HepG2 (cell line): Measurements from ENCODE around the gene OVOL3. TPM values are rescaled to one million over a fixed set of nuclear protein-coding genes. Genes with fewer than 3 reads are reported as not detected.

Source experiments
- ATAC-seq: fragments of 200-7000 bp; cut with Tn5 transposase; 3 replicates; pipeline ENCODE4 v1.9.1; 2020; ENCODE audit warnings: mild to moderate bottlenecking, moderate library complexity
- BruUV-seq: library from RNA; stranded (reverse); fragments of 400-500 nt; replicated peaks from 2 replicates; lab custom pipeline; 2021; lab: Mats Ljungman, UMichigan
- CTCF ChIA-PET: fragments of 300-600 bp; formaldehyde crosslinking; extraction: SDS; loops from one replicate; lab custom pipeline; 2021; ENCODE audit warnings: low total read pairs, inconsistent platforms, low intra/inter-chr PET ratio; lab: Yijun Ruan, JAX
- POLR2A ChIA-PET: fragments of 350-600 bp; sonication (Branson Sonifier 250); formaldehyde crosslinking; loops from one replicate; lab custom pipeline; 2020; ENCODE audit warnings: antibody characterized with exemption, inconsistent platforms; lab: Yijun Ruan, JAX
- DNase-seq: peaks from one replicate; pipeline ENCODE4 v3.0.0-alpha.2; 2015; ENCODE audit warnings: low spot score
- FAIRE-seq: peaks from 3 replicates; lab custom pipeline; 2011; peaks lifted over from hg19 to GRCh38; lab: Jason Lieb, UNC
- H2AFZ ChIP-seq: one replicate; pipeline ENCODE4 v1.6.1; 2011; ENCODE audit warnings: low read length, inconsistent platforms
- H3K27ac ChIP-seq: fragments of 300-600 bp; 3 replicates; pipeline ENCODE4 v1.8.0; 2011; ENCODE audit warnings: mixed run types, mild to moderate bottlenecking, mixed read lengths, low read length, inconsistent platforms; ENCODE audit not compliant: insufficient read depth; ENCODE audit errors: extremely low read length
- H3K27me3 ChIP-seq, 2 experiments: fragments of 200-600 bp in 1 of 2; 2 replicates in 1 of 2; 3 replicates in 1 of 2; pipeline versions ENCODE4 v1.6.0 to v1.8.0; 2011; ENCODE audit warnings: low read length in 2 of 2, mild to moderate bottlenecking in 2 of 2, moderate library complexity in 2 of 2, inconsistent platforms in 1 of 2; ENCODE audit not compliant: insufficient read depth in 2 of 2, control insufficient read depth in 1 of 2
- H3K36me3 ChIP-seq, 2 experiments: fragments of 200-600 bp in 1 of 2; replicated peaks in 1 of 2; 2 replicates in 1 of 2; 3 replicates in 1 of 2; pipeline versions ENCODE4 v1.5.1 to v1.8.0; 2011; ENCODE audit warnings: low read length in 2 of 2, inconsistent platforms in 1 of 2; ENCODE audit not compliant: insufficient read depth in 2 of 2, control insufficient read depth in 1 of 2
- H3K4me1 ChIP-seq: 2 replicates; pipeline ENCODE4 v1.5.1; 2012; ENCODE audit warnings: low read length, inconsistent platforms; ENCODE audit not compliant: insufficient read depth
- H3K4me2 ChIP-seq: 2 replicates; pipeline ENCODE4 v1.6.0; 2011; ENCODE audit warnings: low read depth, low read length, inconsistent platforms
- H3K4me3 ChIP-seq, 3 experiments: fragments of 200-600 bp in 1 of 3; sonication (generic), shearing (Covaris generic) in 1 of 3; replicated peaks in 1 of 3; 2 replicates each; pipeline ENCODE4 v1.5.1; 2011 to 2016; ENCODE audit warnings: low read length in 3 of 3, inconsistent platforms in 2 of 3, low read depth in 2 of 3, mild to moderate bottlenecking in 2 of 3, control low read depth in 1 of 3, mixed read lengths in 1 of 3; ENCODE audit not compliant: insufficient read depth in 1 of 3
- H3K79me2 ChIP-seq: one replicate; pipeline ENCODE4 v1.6.1; 2011; ENCODE audit warnings: low read length, inconsistent platforms; ENCODE audit not compliant: insufficient read depth
- H3K9ac ChIP-seq: 2 replicates; pipeline ENCODE4 v1.6.0; 2011; ENCODE audit warnings: mild to moderate bottlenecking, low read depth, low read length, inconsistent platforms; ENCODE audit not compliant: insufficient read depth
- H3K9me3 ChIP-seq: 2 replicates; pipeline ENCODE4 v1.5.1; 2012; ENCODE audit warnings: mild to moderate bottlenecking, low read length
- H4K20me1 ChIP-seq: 2 replicates; pipeline ENCODE4 v1.6.0; 2011; ENCODE audit warnings: inconsistent platforms, mild to moderate bottlenecking, low read length, moderate library complexity; ENCODE audit not compliant: insufficient read depth
- CCDC6 ChIP-seq: sonication (generic); formaldehyde crosslinking; IDR thresholded peaks from 2 replicates; pipeline ENCODE4 v1.8.1; 2022; ENCODE audit warnings: mild to moderate bottlenecking, missing genetic modification reagents, moderate library complexity
- HOXD1 ChIP-seq: sonication (generic); formaldehyde crosslinking; IDR thresholded peaks from 2 replicates; pipeline ENCODE4 v1.5.0; 2020; ENCODE audit warnings: missing genetic modification reagents
- TAF1 ChIP-seq: sonication (generic); formaldehyde crosslinking; IDR thresholded peaks from 2 replicates; pipeline ENCODE4 v1.4.0; 2020; ENCODE audit warnings: missing genetic modification reagents
- ZBTB26 ChIP-seq: IDR thresholded peaks from 2 replicates; pipeline ENCODE4 v1.6.1; 2016; ENCODE audit warnings: missing compliant biosample characterization, missing genetic modification reagents, borderline replicate concordance
- ZSCAN22 ChIP-seq: sonication (generic); formaldehyde crosslinking; IDR thresholded peaks from 2 replicates; pipeline ENCODE4 v1.4.0; 2020; ENCODE audit warnings: mild to moderate bottlenecking, missing genetic modification reagents
- ZSCAN31 ChIP-seq: sonication (generic); formaldehyde crosslinking; IDR thresholded peaks from 2 replicates; pipeline ENCODE4 v1.5.0; 2020; ENCODE audit warnings: low read depth, mild to moderate bottlenecking, missing genetic modification reagents
- WGBS: methylation state at CpG from one replicate; pipeline ENCODE4 v1.1.6; 2017; ENCODE audit warnings: low lambda C conversion rate; 5-methylcytosine and 5-hydroxymethylcytosine counted together
- in situ Hi-C: cut with HindIII; loops from 2 replicates; pipeline ENCODE4 v1.10.0; 2017; ENCODE audit warnings: low pct_unique_long_range_greater_than_20kb; ENCODE audit not compliant: extremely low pct_ligation_motif_present
- intact Hi-C: fragments of 100-400 bp; cut with micrococcal nuclease; formaldehyde crosslinking; loops from one replicate; pipeline ENCODE4 v1.10.0; 2022; ENCODE audit not compliant: unreplicated experiment
- polyA plus RNA-seq, 8 experiments: library from polyadenylated mRNA; depleted of rRNA in 3 of 8; stranded (reverse) in 7 of 8; unstranded in 1 of 8; fragments of >200 nt; fragmentation: Illumina TruSeq in 4 of 8; extraction: Trizol in 4 of 8; gene quantifications; 2 replicates each; pipeline versions ENCODE4 v1.2.1 to v1.2.3, GENCODE V29; 2011 to 2016; ENCODE audit warnings: low read depth in 4 of 8, missing spikeins in 1 of 8, mixed read lengths in 1 of 8; ENCODE audit not compliant: insufficient read depth in 1 of 8
- total RNA-seq, 5 experiments: library from RNA; depleted of rRNA; stranded (reverse); fragments of >200 nt; fragmentation: Illumina TruSeq; extraction: Trizol; gene quantifications; 2 replicates each; pipeline ENCODE4 v1.2.3, GENCODE V29; 2016; ENCODE audit warnings: low read depth in 1 of 5

The OVOL3 gene
- total and polyA plus RNA-seq, 2 of the 13 experiments (the other 11 are each of a cell fraction or from before 2014, with no cell fraction given): not detected

GRCh38 chr19:36160821-36161596 is 50.1 kb downstream of the OVOL3 start:
- H3K27me3 ChIP-seq: no peaks in the 10 kb centered on the region
- ATAC-seq: no peak
- BruUV-seq: no TSS peak
- TF ChIP-seq TAF1 (CRISPR knock-in tag) (no peak), ZSCAN22 (CRISPR knock-in tag) (no peak), HOXD1 (CRISPR knock-in tag) (no peak), CCDC6 (CRISPR knock-in tag) (no peak), ZSCAN31 (CRISPR knock-in tag) (no peak), ZBTB26 (no peak)
- ChIA-PET CTCF (no interaction called here), POLR2A (no interaction called here)
- H3K4me2 ChIP-seq: no peak overlapping the region
- no peaks in the 10 kb centered on the region for H3K4me1 ChIP-seq
- no peak overlapping the region for H3K9ac ChIP-seq
- H3K36me3 ChIP-seq: no peaks in the 10 kb centered on the region
- no peaks in the 10 kb centered on the region for H3K79me2 ChIP-seq
- H3K4me3 ChIP-seq: no peak overlapping the region
- DNase-seq: no peak
- H3K9me3 ChIP-seq: no peaks in the 10 kb centered on the region
- H4K20me1 ChIP-seq: no peaks in the 10 kb centered on the region
- no peak overlapping the region for H2AFZ ChIP-seq
- WGBS: 99% methylated on average over 7 of the region's 7 CpGs
- H3K27ac ChIP-seq: no peak overlapping the region
- in situ Hi-C loops: no loop called here
- no peak for FAIRE-seq
- intact Hi-C loops: no loop called here

Other genes starting within 250 kb of the OVOL3 start
- 2.3 and 2.9 TPM in 2 replicates for gene APLP1, start 242.6 kb upstream of the OVOL3 start, total RNA-seq (2016; rRNA removed; fragmentation: Illumina TruSeq; extraction: Trizol)
- 2.0 and 3.1 TPM in 2 replicates for gene APLP1, start 242.6 kb upstream of the OVOL3 start, polyA plus RNA-seq (2011; rRNA removed)
- 0.38 and 2.1 TPM in 2 replicates for gene NFKBID, start 210.6 kb upstream of the OVOL3 start, total RNA-seq (2016; rRNA removed; fragmentation: Illumina TruSeq; extraction: Trizol)
- 1.6 and 2.3 TPM in 2 replicates for gene NFKBID, start 210.6 kb upstream of the OVOL3 start, polyA plus RNA-seq (2011; rRNA removed)
- gene HCST, start 208.6 kb upstream of the OVOL3 start, total RNA-seq (2016; rRNA removed; fragmentation: Illumina TruSeq; extraction: Trizol): 0.24 TPM in 1 of 2 replicates, not detected in the other
- 1.2 and 2.3 TPM in 2 replicates for gene HCST, start 208.6 kb upstream of the OVOL3 start, polyA plus RNA-seq (2011; rRNA removed)
- not detected in 2 replicates for gene TYROBP, start 202.8 kb upstream of the OVOL3 start, total RNA-seq (2016; rRNA removed; fragmentation: Illumina TruSeq; extraction: Trizol)
- gene TYROBP, start 202.8 kb upstream of the OVOL3 start, polyA plus RNA-seq (2011; rRNA removed): 0.20 TPM in 1 of 2 replicates, not detected in the other
- gene LRFN3, start 174.8 kb upstream of the OVOL3 start, total RNA-seq (2016; rRNA removed; fragmentation: Illumina TruSeq; extraction: Trizol): 1.1 and 1.6 TPM in 2 replicates
- gene LRFN3, start 174.8 kb upstream of the OVOL3 start, polyA plus RNA-seq (2011; rRNA removed): 0.74 and 0.91 TPM in 2 replicates
- 21.0 and 22.8 TPM in 2 replicates for gene SDHAF1, start 116.0 kb upstream of the OVOL3 start, total RNA-seq (2016; rRNA removed; fragmentation: Illumina TruSeq; extraction: Trizol)
- 17.8 and 18.7 TPM in 2 replicates for gene SDHAF1, start 116.0 kb upstream of the OVOL3 start, polyA plus RNA-seq (2011; rRNA removed)
- gene SYNE4, start 102.3 kb upstream of the OVOL3 start, total RNA-seq (2016; rRNA removed; fragmentation: Illumina TruSeq; extraction: Trizol): 20.7 and 23.0 TPM in 2 replicates
- gene SYNE4, start 102.3 kb upstream of the OVOL3 start, polyA plus RNA-seq (2011; rRNA removed): 13.7 and 19.9 TPM in 2 replicates
- 6.9 and 13.7 TPM in 2 replicates for gene ALKBH6, start 96.9 kb upstream of the OVOL3 start, total RNA-seq (2016; rRNA removed; fragmentation: Illumina TruSeq; extraction: Trizol)
- gene ALKBH6, start 96.9 kb upstream of the OVOL3 start, polyA plus RNA-seq (2011; rRNA removed): 18.1 and 20.9 TPM in 2 replicates
- gene CLIP3, start 78.3 kb upstream of the OVOL3 start, total RNA-seq (2016; rRNA removed; fragmentation: Illumina TruSeq; extraction: Trizol): 0.15 TPM in 1 of 2 replicates, not detected in the other
- gene CLIP3, start 78.3 kb upstream of the OVOL3 start, polyA plus RNA-seq (2011; rRNA removed): 1.1 and 1.2 TPM in 2 replicates
- gene THAP8, start 56.9 kb upstream of the OVOL3 start, total RNA-seq (2016; rRNA removed; fragmentation: Illumina TruSeq; extraction: Trizol): 1.4 and 1.7 TPM in 2 replicates
- 3.7 and 4.0 TPM in 2 replicates for gene THAP8, start 56.9 kb upstream of the OVOL3 start, polyA plus RNA-seq (2011; rRNA removed)
- gene WDR62, start 56.2 kb upstream of the OVOL3 start, total RNA-seq (2016; rRNA removed; fragmentation: Illumina TruSeq; extraction: Trizol): 8.8 and 12.5 TPM in 2 replicates
- 5.4 and 5.8 TPM in 2 replicates for gene WDR62, start 56.2 kb upstream of the OVOL3 start, polyA plus RNA-seq (2011; rRNA removed)
- gene POLR2I, start 3.7 kb downstream of the OVOL3 start, total RNA-seq (2016; rRNA removed; fragmentation: Illumina TruSeq; extraction: Trizol): 101 and 104 TPM in 2 replicates
- 40.5 and 41.1 TPM in 2 replicates for gene POLR2I, start 3.7 kb downstream of the OVOL3 start, polyA plus RNA-seq (2011; rRNA removed)
- gene TBCB, start 4.3 kb downstream of the OVOL3 start, total RNA-seq (2016; rRNA removed; fragmentation: Illumina TruSeq; extraction: Trizol): 271 and 302 TPM in 2 replicates
- 245 and 276 TPM in 2 replicates for gene TBCB, start 4.3 kb downstream of the OVOL3 start, polyA plus RNA-seq (2011; rRNA removed)
- 280 and 322 TPM in 2 replicates for gene CAPNS1, start 28.9 kb downstream of the OVOL3 start, total RNA-seq (2016; rRNA removed; fragmentation: Illumina TruSeq; extraction: Trizol)
- 526 and 533 TPM in 2 replicates for gene CAPNS1, start 28.9 kb downstream of the OVOL3 start, polyA plus RNA-seq (2011; rRNA removed)
- not detected in 2 replicates for gene COX7A1, start 41.3 kb downstream of the OVOL3 start, total RNA-seq (2016; rRNA removed; fragmentation: Illumina TruSeq; extraction: Trizol)
- not detected in 2 replicates for gene COX7A1, start 41.3 kb downstream of the OVOL3 start, polyA plus RNA-seq (2011; rRNA removed)
- 5.2 and 6.0 TPM in 2 replicates for gene ZNF565, start 103.5 kb downstream of the OVOL3 start, total RNA-seq (2016; rRNA removed; fragmentation: Illumina TruSeq; extraction: Trizol)
- 1.8 and 2.1 TPM in 2 replicates for gene ZNF565, start 103.5 kb downstream of the OVOL3 start, polyA plus RNA-seq (2011; rRNA removed)
- 52.7 and 93.3 TPM in 2 replicates for gene ZNF146, start 104.0 kb downstream of the OVOL3 start, total RNA-seq (2016; rRNA removed; fragmentation: Illumina TruSeq; extraction: Trizol)
- gene ZNF146, start 104.0 kb downstream of the OVOL3 start, polyA plus RNA-seq (2011; rRNA removed): 26.8 and 28.4 TPM in 2 replicates